Thyroid gland (tissue), 4 donors: ENCODE results near the gene LOXL1.

ENCODE experiments used
- POLR2A ChIP-seq, 2 donors: fragments of 450-650 bp; IDR thresholded peaks; one replicate each; pipeline ENCODE4 v1.6.1; 2017; ENCODE audit warnings: antibody characterized with exemption in 2 of 2, mild to moderate bottlenecking in 2 of 2, moderate library complexity in 1 of 2
- TF ChIP-seq, protein P1 (sequence below), 6 experiments: fragments of 200-600 bp in 3 of 6; fragments of 450-650 bp in 3 of 6; sonication (generic) in 3 of 6; IDR thresholded peaks; one replicate each; pipeline ENCODE4 v1.5.1; 2016 to 2019; ENCODE audit warnings: antibody characterized with exemption in 6 of 6, mild to moderate bottlenecking in 2 of 6, inconsistent platforms in 1 of 6, moderate library complexity in 1 of 6

DNA sequence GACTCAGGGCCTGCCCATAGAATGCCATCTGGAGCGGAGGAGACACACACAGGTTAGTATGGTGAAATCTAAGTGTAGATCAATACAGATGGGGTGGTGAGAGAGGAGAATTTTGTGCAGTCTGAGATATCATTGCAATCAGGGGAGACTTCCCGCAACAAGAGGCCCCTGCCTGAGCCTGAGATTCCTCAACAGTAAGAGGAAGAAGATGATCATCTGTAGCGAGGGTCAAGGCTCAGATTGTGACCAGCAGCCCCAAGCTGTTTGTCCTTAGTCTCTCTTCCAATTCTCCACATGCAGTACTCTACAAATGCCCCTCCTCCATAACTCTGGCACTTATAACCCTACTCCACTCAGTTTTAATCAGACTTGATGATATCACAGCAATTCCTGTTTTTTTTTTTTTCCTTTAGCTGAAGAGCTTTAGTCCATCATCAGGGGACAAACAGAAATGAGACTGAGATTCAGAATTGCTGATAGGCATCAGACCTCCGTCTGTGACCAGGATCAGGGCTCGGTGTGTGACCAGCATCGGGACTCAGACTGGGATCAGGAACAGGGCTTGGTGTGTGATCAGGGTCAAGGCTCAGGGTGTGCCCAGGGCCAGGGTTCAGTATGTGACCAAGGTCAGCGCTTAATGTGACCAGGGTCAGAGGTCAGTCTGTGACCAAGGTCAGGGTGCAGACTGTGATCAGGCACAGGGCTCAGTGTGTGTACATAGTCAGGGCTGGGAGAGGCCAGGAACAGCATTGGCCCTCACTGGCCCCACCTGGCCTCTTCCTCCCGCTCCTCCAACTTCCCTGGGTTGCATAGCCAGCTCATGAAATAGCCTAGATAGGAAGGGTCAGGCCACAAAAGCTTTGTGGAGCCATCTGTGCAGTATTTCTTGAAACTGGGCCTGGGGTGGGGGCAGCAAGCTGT lies 14.1 kb downstream of the LOXL1 start:
- TF ChIP-seq, protein P1, sequence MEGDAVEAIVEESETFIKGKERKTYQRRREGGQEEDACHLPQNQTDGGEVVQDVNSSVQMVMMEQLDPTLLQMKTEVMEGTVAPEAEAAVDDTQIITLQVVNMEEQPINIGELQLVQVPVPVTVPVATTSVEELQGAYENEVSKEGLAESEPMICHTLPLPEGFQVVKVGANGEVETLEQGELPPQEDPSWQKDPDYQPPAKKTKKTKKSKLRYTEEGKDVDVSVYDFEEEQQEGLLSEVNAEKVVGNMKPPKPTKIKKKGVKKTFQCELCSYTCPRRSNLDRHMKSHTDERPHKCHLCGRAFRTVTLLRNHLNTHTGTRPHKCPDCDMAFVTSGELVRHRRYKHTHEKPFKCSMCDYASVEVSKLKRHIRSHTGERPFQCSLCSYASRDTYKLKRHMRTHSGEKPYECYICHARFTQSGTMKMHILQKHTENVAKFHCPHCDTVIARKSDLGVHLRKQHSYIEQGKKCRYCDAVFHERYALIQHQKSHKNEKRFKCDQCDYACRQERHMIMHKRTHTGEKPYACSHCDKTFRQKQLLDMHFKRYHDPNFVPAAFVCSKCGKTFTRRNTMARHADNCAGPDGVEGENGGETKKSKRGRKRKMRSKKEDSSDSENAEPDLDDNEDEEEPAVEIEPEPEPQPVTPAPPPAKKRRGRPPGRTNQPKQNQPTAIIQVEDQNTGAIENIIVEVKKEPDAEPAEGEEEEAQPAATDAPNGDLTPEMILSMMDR (IDR thresholded peaks at IDR 0.05): no peak
- TF ChIP-seq POLR2A (IDR thresholded peaks at IDR 0.05): no peak
